Panc1 (cell line): ENCODE results near the gene PCDH18. TPM values are rescaled to one million over a fixed set of nuclear protein-coding genes. Genes with fewer than 3 reads are reported as not detected.

Source experiments
- ATAC-seq: fragments of 200-7000 bp; cut with Tn5 transposase; 2 replicates; pipeline ENCODE4 v1.9.1; 2020; ENCODE audit warnings: mild to moderate bottlenecking, moderate library complexity
- BruUV-seq: library from RNA; stranded (reverse); fragments of 400-500 nt; replicated peaks from 2 replicates; lab custom pipeline; 2021; lab: Mats Ljungman, UMichigan
- CTCF ChIA-PET: fragments of 300-600 bp; sonication (Branson Sonifier 250); formaldehyde crosslinking; loops from one replicate; lab custom pipeline; 2022; ENCODE audit warnings: antibody characterized with exemption; lab: Charles Lee
- POLR2A ChIA-PET: fragments of 300-600 bp; sonication (Branson Sonifier 250); formaldehyde crosslinking; loops from one replicate; lab custom pipeline; 2022; ENCODE audit warnings: antibody characterized with exemption; lab: Charles Lee
- DNase-seq: peaks from one replicate; pipeline ENCODE4 v3.0.0-alpha.2; 2010; ENCODE audit warnings: low read depth, low spot score
- H3K27ac ChIP-seq: 2 replicates; pipeline ENCODE4 v1.5.1; 2011; ENCODE audit warnings: mild to moderate bottlenecking, low read length, inconsistent platforms
- H3K27me3 ChIP-seq: fragments of 200-500 bp; sonication (Bioruptor generic); 2 replicates; pipeline ENCODE4 v1.6.0; 2014; ENCODE audit warnings: low read length, inconsistent platforms; ENCODE audit not compliant: control insufficient read depth, insufficient read depth
- H3K36me3 ChIP-seq: fragments of 200-500 bp; sonication (Bioruptor generic); 2 replicates; pipeline ENCODE4 v1.5.1; 2014; ENCODE audit warnings: inconsistent platforms, mild to moderate bottlenecking, low read length, moderate library complexity; ENCODE audit not compliant: control insufficient read depth, insufficient read depth
- H3K4me1 ChIP-seq: 2 replicates; pipeline ENCODE4 v1.5.1; 2011; ENCODE audit warnings: inconsistent platforms, mild to moderate bottlenecking, low read length, moderate library complexity; ENCODE audit not compliant: control insufficient read depth, insufficient read depth
- H3K4me3 ChIP-seq, 2 experiments: 2 replicates each; pipeline ENCODE4 v1.5.1; 2011 to 2012; ENCODE audit warnings: low read depth in 2 of 2, low read length in 2 of 2, mild to moderate bottlenecking in 2 of 2, inconsistent platforms in 1 of 2, moderate library complexity in 1 of 2
- H3K9me3 ChIP-seq: fragments of 200-500 bp; sonication (Bioruptor generic); 2 replicates; pipeline ENCODE4 v1.5.1; 2014; ENCODE audit warnings: low read depth, mild to moderate bottlenecking, inconsistent platforms, low read length, moderate library complexity; ENCODE audit not compliant: control insufficient read depth, insufficient read depth
- POLR2AphosphoS5 ChIP-seq: IDR thresholded peaks from 2 replicates; pipeline ENCODE4 v1.6.1; 2012; ENCODE audit warnings: mild to moderate bottlenecking, low read depth, low read length, moderate library complexity
- SIN3A ChIP-seq: IDR thresholded peaks from 2 replicates; pipeline ENCODE4 v1.6.1; 2012; ENCODE audit warnings: low read depth, mild to moderate bottlenecking, low read length, moderate library complexity, borderline replicate concordance; ENCODE audit not compliant: insufficient read depth
- TCF7L2 ChIP-seq: IDR thresholded peaks from 2 replicates; pipeline ENCODE4 v1.6.1; 2011; ENCODE audit warnings: mild to moderate bottlenecking, low read depth, low read length, inconsistent platforms
- in situ Hi-C: cut with HindIII; loops from 2 replicates; pipeline ENCODE4 v1.10.0; 2016; ENCODE audit warnings: low sequenced_read_pairs, low pct_unique_long_range_greater_than_20kb
- intact Hi-C: fragments of 100-400 bp; cut with micrococcal nuclease; formaldehyde crosslinking; loops from one replicate; pipeline ENCODE4 v1.10.0; 2022; ENCODE audit not compliant: unreplicated experiment
- total RNA-seq: library from RNA; stranded (reverse); gene quantifications from one replicate; pipeline ENCODE4 v1.2.1, GENCODE V29; 2021; ENCODE audit not compliant: unreplicated experiment
- TF ChIP-seq, protein P1 (sequence below): fragments of 450-650 bp; IDR thresholded peaks from 2 replicates; pipeline ENCODE4 v1.5.1; 2017; ENCODE audit warnings: mild to moderate bottlenecking
- TF ChIP-seq, protein P2 (sequence below), 2 experiments: IDR thresholded peaks; 2 replicates each; pipeline ENCODE4 v1.6.1; 2011 to 2012; ENCODE audit warnings: low read depth in 2 of 2, control low read depth in 1 of 2, low read length in 1 of 2, mild to moderate bottlenecking in 1 of 2, moderate library complexity in 1 of 2; ENCODE audit not compliant: insufficient read depth in 1 of 2

The PCDH18 gene
- total RNA-seq, 1 experiment from 2014 or later = 10.8 TPM

- H3K27ac ChIP-seq = peak overlapping the region; percentile 44; the same call in 1 of the 2 replicates
- no TSS peak for BruUV-seq
- intact Hi-C loops (no loop called here), in situ Hi-C loops (no loop called here)
- no peaks in the 10 kb centered on the region for H3K27me3 ChIP-seq
- no peak for TF ChIP-seq POLR2AphosphoS5
- TF ChIP-seq, protein P1, sequence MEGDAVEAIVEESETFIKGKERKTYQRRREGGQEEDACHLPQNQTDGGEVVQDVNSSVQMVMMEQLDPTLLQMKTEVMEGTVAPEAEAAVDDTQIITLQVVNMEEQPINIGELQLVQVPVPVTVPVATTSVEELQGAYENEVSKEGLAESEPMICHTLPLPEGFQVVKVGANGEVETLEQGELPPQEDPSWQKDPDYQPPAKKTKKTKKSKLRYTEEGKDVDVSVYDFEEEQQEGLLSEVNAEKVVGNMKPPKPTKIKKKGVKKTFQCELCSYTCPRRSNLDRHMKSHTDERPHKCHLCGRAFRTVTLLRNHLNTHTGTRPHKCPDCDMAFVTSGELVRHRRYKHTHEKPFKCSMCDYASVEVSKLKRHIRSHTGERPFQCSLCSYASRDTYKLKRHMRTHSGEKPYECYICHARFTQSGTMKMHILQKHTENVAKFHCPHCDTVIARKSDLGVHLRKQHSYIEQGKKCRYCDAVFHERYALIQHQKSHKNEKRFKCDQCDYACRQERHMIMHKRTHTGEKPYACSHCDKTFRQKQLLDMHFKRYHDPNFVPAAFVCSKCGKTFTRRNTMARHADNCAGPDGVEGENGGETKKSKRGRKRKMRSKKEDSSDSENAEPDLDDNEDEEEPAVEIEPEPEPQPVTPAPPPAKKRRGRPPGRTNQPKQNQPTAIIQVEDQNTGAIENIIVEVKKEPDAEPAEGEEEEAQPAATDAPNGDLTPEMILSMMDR = no peak
- TF ChIP-seq, protein P2, sequence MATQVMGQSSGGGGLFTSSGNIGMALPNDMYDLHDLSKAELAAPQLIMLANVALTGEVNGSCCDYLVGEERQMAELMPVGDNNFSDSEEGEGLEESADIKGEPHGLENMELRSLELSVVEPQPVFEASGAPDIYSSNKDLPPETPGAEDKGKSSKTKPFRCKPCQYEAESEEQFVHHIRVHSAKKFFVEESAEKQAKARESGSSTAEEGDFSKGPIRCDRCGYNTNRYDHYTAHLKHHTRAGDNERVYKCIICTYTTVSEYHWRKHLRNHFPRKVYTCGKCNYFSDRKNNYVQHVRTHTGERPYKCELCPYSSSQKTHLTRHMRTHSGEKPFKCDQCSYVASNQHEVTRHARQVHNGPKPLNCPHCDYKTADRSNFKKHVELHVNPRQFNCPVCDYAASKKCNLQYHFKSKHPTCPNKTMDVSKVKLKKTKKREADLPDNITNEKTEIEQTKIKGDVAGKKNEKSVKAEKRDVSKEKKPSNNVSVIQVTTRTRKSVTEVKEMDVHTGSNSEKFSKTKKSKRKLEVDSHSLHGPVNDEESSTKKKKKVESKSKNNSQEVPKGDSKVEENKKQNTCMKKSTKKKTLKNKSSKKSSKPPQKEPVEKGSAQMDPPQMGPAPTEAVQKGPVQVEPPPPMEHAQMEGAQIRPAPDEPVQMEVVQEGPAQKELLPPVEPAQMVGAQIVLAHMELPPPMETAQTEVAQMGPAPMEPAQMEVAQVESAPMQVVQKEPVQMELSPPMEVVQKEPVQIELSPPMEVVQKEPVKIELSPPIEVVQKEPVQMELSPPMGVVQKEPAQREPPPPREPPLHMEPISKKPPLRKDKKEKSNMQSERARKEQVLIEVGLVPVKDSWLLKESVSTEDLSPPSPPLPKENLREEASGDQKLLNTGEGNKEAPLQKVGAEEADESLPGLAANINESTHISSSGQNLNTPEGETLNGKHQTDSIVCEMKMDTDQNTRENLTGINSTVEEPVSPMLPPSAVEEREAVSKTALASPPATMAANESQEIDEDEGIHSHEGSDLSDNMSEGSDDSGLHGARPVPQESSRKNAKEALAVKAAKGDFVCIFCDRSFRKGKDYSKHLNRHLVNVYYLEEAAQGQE (IDR thresholded peaks at IDR 0.05; ENCODE audit: insufficient read depth in 1 of 2, low read depth in 2 of 2, low read length in 1 of 2) = no peak
- no peak for TF ChIP-seq SIN3A
- no peak for TF ChIP-seq TCF7L2
- H3K9me3 ChIP-seq = peaks cover 3% of the 10 kb centered on the region; the same call in 1 of the 2 replicates
- CTCF ChIA-PET = no interaction called here
- POLR2A ChIA-PET = no interaction called here
- no peak for DNase-seq
- H3K36me3 ChIP-seq = no peaks in the 10 kb centered on the region
- no peaks in the 10 kb centered on the region for H3K4me1 ChIP-seq
- ATAC-seq = no peak
- H3K4me3 ChIP-seq = no peak overlapping the region
Measured at GRCh38 chr4:137470806-137471205, 61.5 kb downstream of the PCDH18 start.
